HEK293 (cell line): ENCODE results near the gene LRP1B.

Source experiments
- CTCF ChIA-PET: fragments of 350-600 bp; formaldehyde crosslinking; extraction: SDS; loops from one replicate; lab custom pipeline; 2021; ENCODE audit warnings: antibody characterized with exemption; lab: Yijun Ruan, JAX
- POLR2A ChIA-PET: fragments of 300-600 bp; formaldehyde crosslinking; extraction: SDS; loops from one replicate; lab custom pipeline; 2020; ENCODE audit warnings: antibody characterized with exemption, inconsistent platforms; lab: Yijun Ruan, JAX
- H3K27ac ChIP-seq: fragments of 200-500 bp; sonication (Bioruptor generic); 2 replicates; pipeline ENCODE4 v1.5.1; 2014; ENCODE audit warnings: low read depth, low read length, control low read depth, inconsistent platforms; ENCODE audit errors: extremely low read depth
- H3K36me3 ChIP-seq, 2 experiments: fragments of 200-500 bp in 1 of 2; sonication (Bioruptor generic) in 1 of 2; 1 replicate in 1 of 2; 2 replicates in 1 of 2; pipeline ENCODE4 v1.5.1; 2014 to 2017; ENCODE audit warnings: inconsistent platforms in 2 of 2, low read length in 2 of 2; ENCODE audit not compliant: control insufficient read depth in 2 of 2, insufficient read depth in 1 of 2
- H3K4me1 ChIP-seq: fragments of 200-500 bp; sonication (Bioruptor generic); 2 replicates; pipeline ENCODE4 v1.5.1; 2014; ENCODE audit warnings: mild to moderate bottlenecking, low read length, inconsistent platforms; ENCODE audit not compliant: control insufficient read depth, insufficient read depth
- H3K4me3 ChIP-seq: 2 replicates; pipeline ENCODE4 v1.5.1; 2011; ENCODE audit warnings: low read depth, mild to moderate bottlenecking, control low read depth, low read length, moderate library complexity
- H3K9me3 ChIP-seq: fragments of 200-500 bp; sonication (Bioruptor generic); 2 replicates; pipeline ENCODE4 v1.5.1; 2014; ENCODE audit warnings: low read depth, low read length, inconsistent platforms; ENCODE audit not compliant: control insufficient read depth, insufficient read depth
- ELK4 ChIP-seq: IDR thresholded peaks from 2 replicates; pipeline ENCODE4 v1.6.1; 2011; ENCODE audit warnings: mild to moderate bottlenecking, low read depth, low read length, borderline replicate concordance
- PRDM10 ChIP-seq: fragments of 450-650 bp; formaldehyde crosslinking; IDR thresholded peaks from 2 replicates; pipeline ENCODE4 v1.5.1; 2016; ENCODE audit warnings: missing biosample characterization, missing genetic modification characterization
- PRDM2 ChIP-seq: fragments of 450-650 bp; formaldehyde crosslinking; IDR thresholded peaks from 2 replicates; pipeline ENCODE4 v1.5.1; 2016; ENCODE audit warnings: missing biosample characterization, missing genetic modification characterization, borderline replicate concordance
- PRDM6 ChIP-seq: fragments of 450-650 bp; formaldehyde crosslinking; IDR thresholded peaks from 2 replicates; pipeline ENCODE4 v1.5.1; 2017; ENCODE audit warnings: missing biosample characterization, missing genetic modification characterization
- SP7 ChIP-seq: fragments of 450-650 bp; formaldehyde crosslinking; IDR thresholded peaks from 2 replicates; pipeline ENCODE4 v1.5.1; 2016; ENCODE audit warnings: missing biosample characterization, missing genetic modification characterization
- ZBTB17 ChIP-seq: fragments of 450-650 bp; formaldehyde crosslinking; IDR thresholded peaks from 2 replicates; pipeline ENCODE4 v1.5.1; 2016; ENCODE audit warnings: missing biosample characterization, missing genetic modification characterization
- ZBTB48 ChIP-seq: fragments of 450-650 bp; formaldehyde crosslinking; IDR thresholded peaks from 2 replicates; pipeline ENCODE4 v1.5.1; 2016; ENCODE audit warnings: missing biosample characterization, missing genetic modification characterization
- ZNF146 ChIP-seq: fragments of 450-650 bp; formaldehyde crosslinking; IDR thresholded peaks from 2 replicates; pipeline ENCODE4 v1.5.1; 2016; ENCODE audit warnings: missing biosample characterization, missing genetic modification characterization
- ZNF155 ChIP-seq: fragments of 450-650 bp; formaldehyde crosslinking; IDR thresholded peaks from 2 replicates; pipeline ENCODE4 v1.5.1; 2016; ENCODE audit warnings: missing biosample characterization, missing genetic modification characterization
- ZNF23 ChIP-seq: fragments of 450-650 bp; formaldehyde crosslinking; IDR thresholded peaks from 2 replicates; pipeline ENCODE4 v1.5.1; 2016; ENCODE audit warnings: missing biosample characterization, missing genetic modification characterization, borderline replicate concordance
- ZNF341 ChIP-seq: fragments of 450-650 bp; formaldehyde crosslinking; IDR thresholded peaks from 2 replicates; pipeline ENCODE4; 2016; ENCODE audit warnings: low read depth, missing biosample characterization, missing genetic modification characterization
- ZNF354C ChIP-seq: fragments of 450-650 bp; formaldehyde crosslinking; IDR thresholded peaks from 2 replicates; pipeline ENCODE4 v1.5.1; 2016; ENCODE audit warnings: missing biosample characterization, missing genetic modification characterization, low read depth, borderline replicate concordance
- ZNF37A ChIP-seq: fragments of 450-650 bp; IDR thresholded peaks from 2 replicates; pipeline ENCODE4 v1.5.1; 2018; ENCODE audit warnings: missing biosample characterization, missing genetic modification characterization
- ZNF48 ChIP-seq: fragments of 450-650 bp; formaldehyde crosslinking; IDR thresholded peaks from 2 replicates; pipeline ENCODE4 v1.5.1; 2016; ENCODE audit warnings: missing biosample characterization, missing genetic modification characterization
- ZNF629 ChIP-seq: fragments of 450-650 bp; formaldehyde crosslinking; IDR thresholded peaks from 2 replicates; pipeline ENCODE4 v1.5.1; 2017; ENCODE audit warnings: missing biosample characterization, missing genetic modification characterization
- ZNF747 ChIP-seq: fragments of 450-650 bp; formaldehyde crosslinking; IDR thresholded peaks from 2 replicates; pipeline ENCODE4 v1.5.1; 2016; ENCODE audit warnings: missing biosample characterization, missing genetic modification characterization
- ZNF843 ChIP-seq: fragments of 450-650 bp; formaldehyde crosslinking; IDR thresholded peaks from 2 replicates; pipeline ENCODE4 v1.5.1; 2016; ENCODE audit warnings: missing biosample characterization, missing genetic modification characterization
- TF ChIP-seq, protein P1 (sequence below): fragments of 450-650 bp; formaldehyde crosslinking; IDR thresholded peaks from 2 replicates; pipeline ENCODE4 v1.5.1; 2016; ENCODE audit warnings: missing biosample characterization, missing genetic modification characterization
- TF ChIP-seq, protein P2 (sequence below): fragments of 450-650 bp; formaldehyde crosslinking; IDR thresholded peaks from 2 replicates; pipeline ENCODE4 v1.5.1; 2016; ENCODE audit warnings: missing biosample characterization, missing genetic modification characterization

Gene LRP1B

DNA sequence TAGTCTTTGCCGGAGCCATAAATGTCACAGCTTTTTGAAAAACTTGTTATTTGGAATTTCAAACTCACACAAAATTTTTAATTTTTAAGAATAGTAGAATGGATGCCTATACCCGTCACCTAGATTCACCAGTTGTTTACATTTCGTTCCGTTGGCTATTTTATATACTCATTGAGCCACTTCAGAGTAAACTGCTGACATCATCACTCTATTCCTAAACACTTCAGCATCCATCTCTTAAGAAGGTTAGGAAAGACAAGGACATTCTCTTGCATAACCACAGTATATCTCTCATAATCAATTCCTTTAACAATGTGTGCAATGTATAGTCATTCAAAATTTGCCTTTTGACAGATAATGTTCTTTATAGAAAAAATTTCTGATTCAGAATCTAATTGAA is 1065.8 kb downstream of the LRP1B start (continued):
- no peak for TF ChIP-seq ZBTB17 (tag by site-specific recombination)
- no peak for TF ChIP-seq ZNF747 (tag by site-specific recombination)
- no peak for TF ChIP-seq ZNF341 (tag by site-specific recombination)
- no peak for TF ChIP-seq PRDM2 (tag by site-specific recombination)
- TF ChIP-seq ZBTB48 (tag by site-specific recombination) = no peak
- no peak for TF ChIP-seq ZNF23 (tag by site-specific recombination)
- no peak for TF ChIP-seq ZNF37A (tag by site-specific recombination)
- no peak for TF ChIP-seq ZNF843 (tag by site-specific recombination)
- no peak for TF ChIP-seq ZNF354C
- no peak for TF ChIP-seq ZNF629
- no peak for TF ChIP-seq ZNF146 (tag by site-specific recombination)

DNA sequence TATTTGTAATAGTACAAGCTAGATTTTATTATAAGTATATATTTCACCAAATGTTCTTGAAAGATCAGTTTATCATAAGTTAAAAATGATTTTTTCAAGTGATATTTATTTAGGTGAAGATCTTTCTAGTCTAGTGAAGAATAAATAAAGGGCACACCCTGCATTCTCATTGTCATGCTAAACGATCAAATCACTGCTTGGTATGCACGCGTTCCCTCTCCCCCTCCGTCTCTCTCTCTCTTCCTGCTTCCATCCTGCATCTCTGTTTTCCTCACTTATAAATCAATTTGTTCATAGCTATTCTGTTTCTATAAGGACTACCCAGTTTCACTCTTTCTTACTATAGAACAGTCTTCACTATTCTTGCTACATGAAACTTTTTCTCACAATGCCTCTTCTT is 1067.4 kb downstream of the LRP1B start:
- POLR2A ChIA-PET = no interaction called here
- H3K36me3 ChIP-seq = no peaks in the 10 kb centered on the region
- no peaks in the 10 kb centered on the region for H3K9me3 ChIP-seq
- no peak overlapping the region for H3K4me3 ChIP-seq
- no peaks in the 10 kb centered on the region for H3K4me1 ChIP-seq
- CTCF ChIA-PET = no interaction called here
- no peak overlapping the region for H3K27ac ChIP-seq
- TF ChIP-seq ELK4 (no peak), ZNF48 (no peak), PRDM10 (tag by site-specific recombination) (no peak), SP7 (tag by site-specific recombination) (no peak), ZNF155 (no peak), PRDM6 (no peak)
- TF ChIP-seq, protein P1, sequence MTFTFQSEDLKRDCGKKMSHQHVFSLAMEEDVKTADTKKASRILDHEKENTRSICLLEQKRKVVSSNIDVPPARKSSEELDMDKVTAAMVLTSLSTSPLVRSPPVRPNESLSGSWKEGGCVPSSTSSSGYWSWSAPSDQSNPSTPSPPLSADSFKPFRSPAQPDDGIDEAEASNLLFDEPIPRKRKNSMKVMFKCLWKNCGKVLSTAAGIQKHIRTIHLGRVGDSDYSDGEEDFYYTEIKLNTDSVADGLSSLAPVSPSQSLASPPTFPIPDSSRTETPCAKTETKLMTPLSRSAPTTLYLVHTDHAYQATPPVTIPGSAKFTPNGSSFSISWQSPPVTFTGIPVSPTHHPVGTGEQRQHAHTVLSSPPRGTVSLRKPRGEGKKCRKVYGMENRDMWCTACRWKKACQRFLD (tag by site-specific recombination) = no peak
- TF ChIP-seq, protein P2, sequence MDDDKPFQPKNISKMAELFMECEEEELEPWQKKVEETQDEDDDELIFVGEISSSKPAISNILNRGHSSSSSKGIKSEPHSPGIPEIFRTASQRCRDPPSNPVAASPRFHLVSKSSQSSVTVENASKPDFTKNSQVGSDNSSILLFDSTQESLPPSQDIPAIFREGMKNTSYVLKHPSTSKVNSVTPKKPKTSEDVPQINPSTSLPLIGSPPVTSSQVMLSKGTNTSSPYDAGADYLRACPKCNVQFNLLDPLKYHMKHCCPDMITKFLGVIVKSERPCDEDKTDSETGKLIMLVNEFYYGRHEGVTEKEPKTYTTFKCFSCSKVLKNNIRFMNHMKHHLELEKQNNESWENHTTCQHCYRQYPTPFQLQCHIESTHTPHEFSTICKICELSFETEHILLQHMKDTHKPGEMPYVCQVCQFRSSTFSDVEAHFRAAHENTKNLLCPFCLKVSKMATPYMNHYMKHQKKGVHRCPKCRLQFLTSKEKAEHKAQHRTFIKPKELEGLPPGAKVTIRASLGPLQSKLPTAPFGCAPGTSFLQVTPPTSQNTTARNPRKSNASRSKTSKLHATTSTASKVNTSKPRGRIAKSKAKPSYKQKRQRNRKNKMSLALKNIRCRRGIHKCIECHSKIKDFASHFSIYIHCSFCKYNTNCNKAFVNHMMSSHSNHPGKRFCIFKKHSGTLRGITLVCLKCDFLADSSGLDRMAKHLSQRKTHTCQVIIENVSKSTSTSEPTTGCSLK = no peak
